Stimulated activated CD4-positive, alpha-beta T cell treated with anti-CD3 and anti-CD28 coated beads, Interleukin-15, amount 100 ng/mL, for 24 hours (primary cell): ENCODE results near the gene OSBP2.
A peak's percentile ranks its signal among the peaks of the same experiment; 100 is the strongest.

Experiments
- DNase-seq: peaks from one replicate; pipeline ENCODE4 v3.0.0-alpha.2; 2020

OSBP2 gene

DNA sequence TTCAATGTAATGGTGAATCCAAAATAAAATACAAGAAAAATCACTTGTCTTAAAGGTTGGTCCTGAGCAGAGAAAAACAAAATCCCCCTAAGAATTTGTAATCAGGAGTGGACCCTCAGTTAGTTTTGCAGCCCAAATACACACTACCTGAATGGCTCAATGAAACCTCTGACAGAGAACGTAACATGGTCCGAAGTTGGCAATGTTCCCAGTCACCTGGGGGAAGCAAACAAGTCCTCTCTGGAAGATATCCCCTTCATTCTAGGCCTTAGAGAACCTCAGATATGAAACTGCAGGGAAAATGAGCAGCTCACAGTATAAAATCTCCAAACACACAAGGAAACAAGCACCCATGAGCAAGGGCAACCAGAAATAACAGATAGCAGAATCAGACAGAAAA, 215.7 kb downstream of the OSBP2 start:
- DNase-seq, result no peak

DNA sequence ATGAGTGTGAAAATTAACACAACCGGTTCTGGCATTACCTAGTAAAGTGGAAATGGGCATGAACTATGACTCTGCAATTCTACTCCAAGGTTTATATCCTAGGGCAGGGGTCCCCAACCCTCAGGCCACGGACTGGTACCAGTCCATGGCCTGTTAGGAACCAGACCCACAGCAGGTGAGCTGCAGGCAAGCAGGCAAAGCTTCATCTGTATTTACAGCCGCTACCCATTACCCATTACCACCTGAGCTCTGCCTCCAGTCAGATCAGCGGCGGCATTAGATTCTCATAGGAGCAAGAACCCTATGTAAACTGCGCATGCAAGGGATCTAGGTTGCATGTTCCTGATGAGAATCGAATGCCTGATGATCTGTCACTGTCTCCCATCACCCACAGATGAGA, 224.1 kb downstream of the OSBP2 start:
- no peak for DNase-seq

DNA sequence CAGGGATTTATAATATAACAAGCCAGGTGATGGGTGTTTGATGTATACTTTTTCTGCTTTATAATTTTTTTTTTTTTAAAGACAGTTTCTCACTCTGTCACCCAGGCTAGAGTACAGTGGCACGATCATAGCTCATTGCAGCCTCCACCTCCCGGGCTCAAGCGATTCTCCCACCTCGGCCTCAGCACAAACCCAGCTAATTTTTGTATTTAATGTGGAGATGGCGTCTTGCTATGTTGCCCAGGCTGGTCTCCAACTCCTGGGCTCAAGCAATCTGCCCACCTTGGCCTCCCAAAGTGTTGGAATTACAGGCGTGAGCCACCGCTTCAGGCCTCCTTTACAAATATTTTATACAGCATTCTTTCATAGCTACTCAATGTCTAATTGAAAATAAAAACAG, 225.3 kb downstream of the OSBP2 start:
- DNase-seq, result no peak

DNA sequence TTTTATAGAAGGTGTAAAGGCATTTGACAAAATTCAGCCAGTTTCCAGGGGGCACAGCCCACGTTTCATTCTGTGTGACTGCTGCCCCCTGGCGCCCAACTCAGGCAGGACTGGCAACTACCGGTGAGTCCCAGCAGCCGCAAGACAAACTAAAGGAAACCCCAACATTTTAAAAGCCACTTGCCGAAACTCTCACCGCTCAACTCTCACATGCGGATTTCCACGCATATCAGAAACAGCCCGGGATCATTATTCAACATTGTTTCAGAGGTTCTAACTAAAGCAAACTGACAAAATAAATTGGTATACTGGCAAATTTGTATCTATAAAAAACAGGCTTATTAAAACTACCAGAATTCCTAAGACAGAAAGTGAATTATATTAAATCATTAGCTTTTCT, 225.7 kb downstream of the OSBP2 start:
- peak; percentile 91 for DNase-seq

DNA sequence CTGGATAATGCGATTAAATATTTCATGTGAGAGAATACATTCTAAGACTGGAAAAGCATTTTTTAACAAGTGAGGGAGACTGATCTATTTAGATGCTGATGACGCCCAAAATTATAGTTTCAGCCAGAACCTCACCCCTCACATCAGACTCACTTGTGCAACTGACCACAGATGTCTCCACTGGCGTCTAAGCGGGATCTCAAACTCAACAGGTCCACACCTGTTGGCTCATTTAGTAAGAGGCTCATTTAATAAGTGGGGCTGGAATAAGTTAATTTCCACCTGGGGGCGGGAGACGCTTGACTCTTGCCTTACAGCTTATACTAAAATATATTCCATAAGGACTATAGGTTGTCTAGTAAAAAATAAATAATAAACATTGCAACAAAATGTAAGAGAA, 226.4 kb downstream of the OSBP2 start:
- peak; percentile 13 for DNase-seq

DNA sequence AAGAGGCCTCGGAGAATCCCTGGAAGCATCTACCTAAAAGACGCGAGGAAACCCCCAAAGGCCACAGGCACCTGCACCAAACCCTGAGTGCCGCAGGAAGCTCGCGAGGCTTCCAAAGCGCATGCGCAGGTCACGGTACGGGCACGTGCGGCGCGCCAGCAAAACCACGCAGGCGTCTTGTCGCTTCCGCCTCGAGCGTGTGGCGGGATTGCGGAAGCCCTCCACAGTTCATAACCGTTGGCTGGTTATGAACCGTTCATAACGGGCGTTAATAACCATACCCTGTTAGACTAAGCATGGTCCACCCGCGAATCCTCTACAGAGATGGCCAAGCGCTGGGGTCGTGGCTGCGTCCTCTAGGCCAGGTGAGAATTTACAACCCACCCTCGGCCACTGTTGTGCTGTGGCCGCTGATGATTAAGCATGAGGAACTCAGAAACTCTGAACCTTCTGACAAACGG, 227.5 kb downstream of the OSBP2 start:
- peak; percentile 87 for DNase-seq

DNA sequence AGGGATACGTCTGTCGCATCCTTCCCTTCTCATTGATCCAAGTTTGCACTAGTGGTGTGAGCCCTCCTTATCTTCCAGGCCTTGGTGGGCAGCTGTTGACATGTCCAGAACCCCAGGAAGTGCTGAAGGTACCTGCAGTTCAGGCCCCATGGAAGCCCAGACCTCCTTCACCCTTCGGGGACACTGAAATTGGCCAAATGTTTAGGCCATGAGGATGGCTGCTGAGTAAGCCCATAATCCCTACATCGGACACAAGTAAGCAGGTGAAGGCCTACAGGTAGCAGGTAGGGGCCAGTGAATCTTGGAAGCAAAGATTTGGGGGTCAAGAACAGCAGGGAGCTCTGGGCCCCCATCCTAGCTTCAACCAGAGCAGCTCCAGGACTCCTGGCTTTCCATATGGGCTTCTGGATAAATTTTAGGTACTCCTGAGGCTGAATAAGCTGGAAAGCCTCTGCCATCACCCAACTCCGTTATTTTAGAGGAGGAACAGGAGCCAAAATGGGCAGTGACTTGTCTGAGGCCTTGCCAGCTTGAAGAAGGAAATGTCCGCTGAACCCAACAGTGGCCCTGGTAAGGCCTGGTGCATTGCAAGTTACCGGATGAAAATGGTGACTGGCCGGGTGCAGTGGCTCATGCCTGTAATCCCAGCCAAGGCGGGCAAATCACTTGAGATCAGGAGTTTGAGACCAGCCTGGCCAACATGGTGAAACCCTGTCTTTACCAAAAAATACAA, 228.7 kb downstream of the OSBP2 start:
- DNase-seq, result no peak

DNA sequence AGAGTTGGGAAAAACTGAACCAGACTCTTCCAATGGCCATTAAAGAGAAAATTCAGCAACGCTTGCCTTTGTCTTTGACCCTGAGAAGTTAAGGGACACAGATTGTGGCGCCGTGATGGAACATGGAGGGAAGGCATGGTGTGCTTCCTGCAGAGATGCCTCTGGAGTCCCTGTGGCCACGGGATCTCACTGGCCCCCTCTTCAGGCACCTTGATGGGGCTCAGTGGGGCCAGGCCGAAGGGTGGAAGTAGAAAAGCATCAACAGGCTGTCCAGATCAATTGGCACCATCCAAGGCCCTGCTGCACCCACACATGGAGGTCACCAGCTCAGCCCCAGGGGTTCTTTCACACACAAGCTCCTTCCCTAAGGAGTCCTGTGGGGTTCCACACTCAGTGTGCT, 231.0 kb downstream of the OSBP2 start:
- no peak for DNase-seq

DNA sequence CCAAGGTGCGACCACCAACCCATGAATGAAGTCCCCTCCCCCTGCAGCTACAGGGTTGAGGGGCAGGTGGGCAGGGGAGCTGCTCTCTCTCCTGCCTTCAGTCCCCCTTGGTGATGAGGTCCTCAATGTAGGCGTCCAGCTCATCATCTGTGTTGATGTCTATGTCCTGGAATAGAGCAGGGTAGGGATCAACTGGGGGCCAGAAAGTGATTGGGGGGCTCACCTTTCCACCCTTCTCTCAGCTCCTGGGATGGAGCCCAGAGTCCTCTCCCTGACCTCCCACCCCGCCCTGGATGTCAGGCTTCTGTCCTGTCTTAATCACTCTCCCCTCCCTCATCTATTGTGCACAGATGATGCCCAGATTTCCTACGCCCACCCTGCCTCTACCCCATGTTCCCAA, 232.0 kb downstream of the OSBP2 start:
- no peak for DNase-seq

DNA sequence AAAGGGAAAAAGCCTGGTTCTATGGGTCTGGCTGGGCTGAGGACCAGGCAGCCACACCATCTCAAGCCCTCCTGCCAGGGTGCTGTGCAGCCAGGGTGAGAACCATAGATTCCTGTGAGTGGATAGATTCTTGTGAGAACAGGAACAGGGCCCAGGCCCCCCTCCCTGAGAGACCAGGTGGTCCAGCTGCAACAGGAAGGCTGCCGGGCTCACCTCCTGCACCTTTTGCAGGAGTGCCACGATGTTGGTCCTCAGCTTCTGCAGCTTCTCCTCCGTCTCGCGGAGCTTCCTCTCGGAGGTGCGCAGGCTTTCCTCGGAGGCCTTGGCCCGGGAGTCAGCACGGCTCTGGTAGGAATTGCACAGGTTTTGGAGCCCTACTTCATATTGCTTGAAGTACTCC, 233.1 kb downstream of the OSBP2 start:
- DNase-seq, result no peak

DNA sequence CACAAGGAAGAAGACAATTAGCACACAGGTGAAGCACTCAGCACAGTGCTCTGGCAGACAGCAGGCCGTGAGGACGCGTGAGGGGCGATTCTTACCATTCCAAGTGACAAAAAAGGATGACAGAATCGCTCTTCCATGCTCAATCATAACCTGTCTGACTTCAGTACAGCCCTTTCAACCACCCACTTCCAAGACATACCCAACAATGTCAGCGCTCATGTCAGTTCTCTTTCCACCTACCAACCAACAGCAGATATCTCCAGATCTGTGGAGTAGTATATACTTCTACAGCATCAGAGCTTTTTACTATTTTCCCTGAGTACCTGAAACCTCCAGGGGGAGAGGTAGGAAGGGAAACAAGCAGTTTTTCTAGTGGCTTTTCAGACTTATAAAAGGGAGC, 233.7 kb downstream of the OSBP2 start:
- no peak for DNase-seq

DNA sequence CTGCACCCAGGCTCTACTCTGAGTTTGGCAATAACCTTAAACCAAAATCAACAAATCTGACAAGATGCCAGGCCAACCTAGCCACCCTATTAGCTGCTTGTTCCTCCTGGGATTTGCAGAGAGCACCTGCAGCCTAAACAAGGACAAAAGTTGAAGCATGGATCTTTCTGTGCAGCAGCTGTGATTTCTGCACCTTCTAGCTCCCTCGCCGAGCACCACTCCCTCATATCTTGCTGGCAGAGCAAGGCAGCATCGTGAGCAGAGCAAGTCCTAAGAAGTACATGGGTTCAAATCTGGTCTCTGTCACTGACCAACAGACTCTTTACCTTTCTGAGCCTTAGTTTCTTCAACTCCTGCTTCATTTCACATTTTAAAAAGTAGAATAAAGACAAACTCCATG, 235.6 kb downstream of the OSBP2 start:
- DNase-seq, result no peak

DNA sequence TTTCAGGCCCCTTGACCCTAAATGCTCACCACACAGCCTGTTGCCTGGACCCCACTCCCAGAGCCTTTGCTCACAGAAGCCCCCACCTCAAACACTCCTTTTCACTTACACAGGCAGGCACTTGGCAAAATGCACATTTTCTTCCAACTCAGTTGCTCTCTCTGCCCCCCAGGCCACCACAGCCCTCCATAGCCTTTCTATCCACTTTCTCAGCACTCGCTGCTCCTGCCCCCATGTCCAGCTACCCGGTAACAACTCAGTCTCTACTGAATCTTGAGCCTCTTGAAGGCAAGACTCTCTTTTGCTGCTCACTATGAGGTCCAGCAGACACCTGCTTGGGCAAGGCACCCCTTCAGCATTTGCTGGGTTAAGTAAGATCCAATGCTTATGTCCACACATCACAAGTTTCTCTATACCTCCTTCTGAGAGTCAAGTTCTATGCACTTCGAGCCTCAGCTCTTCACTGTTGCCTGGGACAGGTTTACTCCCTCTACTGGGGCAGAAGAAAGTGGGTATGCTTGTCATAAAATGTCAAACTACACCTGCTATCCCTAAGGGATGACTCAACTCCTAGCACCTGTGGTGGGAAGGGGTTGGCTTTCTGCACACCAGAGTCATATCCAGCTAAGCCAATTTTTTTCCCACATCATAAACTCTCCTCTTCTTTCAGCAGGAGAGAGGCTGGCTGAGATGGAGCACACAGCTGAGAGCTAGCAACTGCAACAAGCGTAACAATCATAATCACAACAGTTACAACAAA, 237.0 kb downstream of the OSBP2 start:
- DNase-seq, result no peak

DNA sequence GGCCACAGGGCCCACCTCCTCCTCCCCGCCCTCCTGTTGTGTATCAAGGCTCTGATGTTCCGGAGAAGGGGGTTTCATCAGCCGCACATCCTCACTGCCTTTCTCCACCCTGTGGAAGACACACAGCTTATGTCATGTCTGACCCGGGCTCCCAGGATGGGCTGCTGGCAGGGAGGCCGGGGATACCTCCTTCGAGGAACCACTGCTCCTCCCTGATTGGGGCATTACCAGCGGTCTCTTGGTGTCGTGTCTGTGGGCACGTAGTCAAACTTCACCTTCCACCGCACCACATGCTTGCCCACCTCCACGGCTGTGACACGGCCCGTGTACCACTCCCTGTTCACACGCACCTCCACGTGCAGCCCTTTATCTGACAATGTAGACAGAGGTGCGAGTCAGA, 238.0 kb downstream of the OSBP2 start:
- no peak for DNase-seq

DNA sequence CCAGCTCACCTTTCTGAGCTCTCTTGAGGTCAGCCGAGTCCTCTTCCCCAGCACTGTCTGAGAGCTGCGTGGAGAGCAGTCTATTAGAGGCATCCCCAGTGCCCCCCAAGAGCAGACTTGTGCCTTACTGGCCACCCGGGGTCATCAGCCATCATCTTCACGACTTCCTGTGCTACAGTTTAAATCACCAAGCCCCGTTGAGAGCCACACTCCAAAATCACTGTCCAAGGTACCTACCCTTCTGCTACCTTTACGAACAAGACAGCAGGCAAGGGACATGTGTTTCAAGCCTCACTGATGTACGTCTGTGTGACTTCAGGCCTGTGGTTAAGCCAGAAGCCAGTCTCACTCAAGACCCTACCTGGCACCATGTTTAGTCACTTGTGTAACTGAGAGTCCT, 238.8 kb downstream of the OSBP2 start:
- DNase-seq, result no peak

DNA sequence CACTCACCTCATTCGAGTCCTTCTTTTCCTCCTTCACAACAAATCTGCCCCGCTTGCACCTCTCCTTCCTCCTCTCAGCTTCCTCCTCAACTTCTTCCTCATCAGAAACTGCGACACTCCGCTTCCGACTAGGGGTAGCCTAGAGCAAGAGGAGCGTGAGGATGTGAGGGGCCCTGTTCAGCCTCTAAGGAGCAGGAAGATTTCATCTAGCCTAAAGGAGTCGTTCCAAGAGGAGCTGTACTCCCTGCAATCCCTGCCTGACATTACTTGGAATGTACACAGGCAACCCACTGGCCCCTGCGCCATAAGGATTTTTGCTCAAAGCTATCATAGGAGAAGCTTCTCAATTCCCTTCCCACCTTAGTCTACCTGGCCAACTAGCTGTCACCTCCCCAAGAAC, 239.4 kb downstream of the OSBP2 start:
- DNase-seq, result no peak

DNA sequence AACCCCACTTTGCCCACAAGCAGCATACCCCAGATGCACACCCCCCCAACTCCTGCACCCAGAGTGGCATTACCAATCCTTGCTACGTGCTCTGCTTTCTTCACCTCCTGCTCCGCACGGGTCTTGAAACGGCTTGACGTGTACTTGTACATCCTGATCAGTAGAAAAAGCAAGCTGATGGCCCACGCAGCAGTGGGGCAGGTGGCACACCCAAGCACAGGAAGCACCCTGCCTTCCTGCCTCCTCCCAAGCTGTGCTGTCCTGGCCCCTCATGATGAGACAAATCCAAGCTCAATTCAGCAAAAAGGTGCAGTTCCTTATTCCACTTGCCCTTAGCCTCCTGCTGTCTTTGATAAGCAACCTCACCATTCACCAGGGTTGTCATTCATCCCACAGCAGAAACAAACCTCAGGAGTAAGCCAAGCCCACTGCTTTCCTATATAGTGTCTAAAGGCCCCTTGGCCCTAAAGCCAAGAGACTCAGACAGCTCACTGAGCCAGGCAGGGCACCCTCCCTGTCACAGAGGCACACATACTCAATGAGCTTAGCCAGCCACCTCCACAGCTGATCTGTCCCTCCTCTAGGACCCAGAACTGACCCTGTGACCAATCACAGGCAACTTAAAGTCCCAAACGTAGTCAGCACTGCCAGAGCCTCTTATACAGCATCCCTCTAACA, 246.2 kb downstream of the OSBP2 start:
- peak; percentile 53 for DNase-seq

DNA sequence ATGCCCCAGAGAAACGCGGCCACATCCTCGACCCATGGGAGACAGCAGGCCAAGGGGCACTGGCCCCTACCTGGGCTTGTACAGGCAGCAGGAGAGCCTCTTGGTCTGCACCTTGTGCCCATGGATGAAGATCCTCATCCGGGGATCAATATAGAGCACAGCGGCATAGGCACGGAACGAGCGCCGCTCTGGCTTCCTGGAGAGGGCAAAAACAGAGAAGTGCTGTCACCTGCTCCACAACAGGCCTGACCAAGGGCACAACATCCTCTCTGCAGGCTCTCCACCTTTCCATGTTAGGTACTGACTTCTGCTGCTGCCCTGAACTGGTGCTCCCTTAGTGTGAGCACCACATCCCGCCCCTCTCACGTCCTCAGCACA, 246.7 kb downstream of the OSBP2 start:
- peak; percentile 8 for DNase-seq

DNA sequence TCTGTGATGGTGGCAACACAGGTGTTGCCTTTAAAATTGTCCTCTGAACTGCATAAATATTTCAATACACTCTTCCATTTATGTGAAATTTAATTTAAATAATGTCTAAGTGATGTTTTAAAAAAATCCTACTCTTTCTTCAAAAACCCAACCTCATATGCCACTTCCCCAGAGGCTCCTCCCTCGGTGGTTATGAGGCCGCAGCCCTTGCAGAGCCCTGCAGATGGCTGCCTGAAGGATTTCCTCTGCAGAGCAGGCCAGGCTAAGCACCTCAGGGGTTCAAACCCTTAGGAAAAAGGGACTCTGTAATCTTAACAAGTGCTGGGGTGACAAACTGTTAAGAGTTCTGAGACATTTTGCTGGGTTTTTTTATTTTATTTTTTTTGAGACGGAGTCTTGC, 248.7 kb downstream of the OSBP2 start:
- DNase-seq, result peak; percentile 24

DNA sequence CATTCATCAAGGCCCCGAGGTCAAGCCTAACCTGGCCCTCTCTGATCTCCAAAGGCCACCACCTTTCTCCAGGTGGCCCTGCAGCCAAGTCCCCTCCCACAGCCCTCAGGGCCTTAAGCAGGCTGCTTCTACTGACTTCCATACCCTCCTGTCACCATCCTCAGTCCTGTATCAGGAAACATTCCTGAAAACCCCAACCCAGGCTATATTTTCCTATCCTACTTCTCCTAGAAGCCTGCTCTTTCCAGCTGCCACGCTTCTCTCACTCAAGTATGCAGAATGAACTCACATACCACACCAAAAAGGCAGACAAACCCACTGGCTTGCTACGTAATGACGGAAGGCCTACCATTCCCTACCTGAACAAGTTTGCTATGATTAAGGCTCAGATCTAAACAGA, 250.3 kb downstream of the OSBP2 start:
- no peak for DNase-seq

DNA sequence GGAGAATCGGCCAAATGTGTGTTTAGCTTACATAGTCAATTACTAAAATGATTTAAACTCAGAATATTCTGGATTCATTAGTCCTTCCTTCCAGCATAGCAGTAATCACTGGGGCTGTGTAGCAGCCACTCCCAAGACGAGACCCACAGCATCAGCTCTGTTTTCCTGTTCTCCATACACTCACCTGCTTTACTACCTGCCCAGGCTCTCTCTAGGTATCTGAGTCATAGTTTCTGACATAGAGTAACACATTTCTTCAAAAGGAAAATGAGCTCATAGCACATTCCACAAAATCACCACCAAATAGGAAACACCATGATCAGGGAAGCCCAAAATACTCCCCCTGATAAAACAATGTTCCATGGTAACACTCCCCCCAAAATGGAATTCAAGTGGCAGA, 251.0 kb downstream of the OSBP2 start:
- no peak for DNase-seq

DNA sequence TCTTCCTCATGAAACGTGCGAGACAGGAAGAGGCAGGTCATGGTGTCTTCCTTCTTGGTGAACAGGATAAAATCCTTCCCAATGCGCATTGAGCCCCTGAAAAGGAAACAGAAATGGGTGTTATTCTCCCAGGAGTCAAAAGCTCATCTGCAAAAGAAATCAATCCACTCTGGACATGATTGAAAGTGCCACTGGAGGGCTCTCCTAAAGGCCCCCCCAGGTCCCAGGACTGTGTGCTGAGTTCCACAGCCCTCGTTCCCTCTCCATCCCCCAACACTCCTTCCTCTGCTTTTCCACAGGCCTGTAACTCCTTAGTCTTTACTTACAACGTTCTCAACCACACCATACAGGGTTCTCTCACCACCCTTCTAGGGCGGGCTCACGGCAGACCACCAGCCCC, 251.7 kb downstream of the OSBP2 start:
- no peak for DNase-seq

DNA sequence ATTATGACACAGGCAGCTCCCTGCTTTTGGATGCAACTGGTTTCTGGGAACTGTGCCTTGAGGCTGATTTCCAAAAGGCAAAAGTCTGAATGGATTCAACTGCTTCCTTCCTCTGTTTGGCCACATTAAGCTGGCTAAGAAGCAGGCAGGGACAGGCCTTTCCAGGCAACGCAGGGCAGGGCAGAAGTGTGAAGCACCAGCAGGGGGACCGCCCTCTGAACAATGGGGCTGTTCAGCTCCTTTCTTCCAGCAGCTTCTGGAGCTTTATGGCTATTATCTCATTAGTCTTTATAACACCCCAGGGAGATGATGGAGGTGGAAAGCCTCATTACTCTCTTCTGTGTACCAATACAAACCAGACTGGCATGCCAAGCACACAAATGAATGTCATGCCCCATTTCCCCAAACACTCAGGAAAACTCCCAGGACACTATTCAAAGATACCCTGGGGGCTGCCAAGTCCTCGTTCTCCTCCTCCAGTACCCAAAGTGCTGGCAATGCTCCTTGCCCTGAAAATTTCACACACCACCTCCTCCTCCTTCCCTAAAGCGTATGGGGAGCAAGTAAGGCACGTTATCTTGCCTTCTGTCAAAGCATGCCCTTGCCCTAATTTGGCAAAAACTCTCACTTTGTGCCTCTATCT, 252.6 kb downstream of the OSBP2 start:
- no peak for DNase-seq
